Erythroblast (primary cell): ENCODE results near the gene SPAAR.
"Not testable (repeated sequence)": the region's sequence is repeated elsewhere in the genome, so short reads cannot be mapped to it uniquely, and the experiment has no call there.

Experiments used
- DNase-seq, 2 experiments: peaks; one replicate each; lab custom pipeline; 2025; lab: John Stamatoyannopoulos, UW
- GATA1 ChIP-seq: IDR thresholded peaks from 2 replicates; pipeline ENCODE4 v1.6.1; 2011; ENCODE audit warnings: low read depth, mild to moderate bottlenecking, control low read depth, low read length, moderate library complexity
- POLR2A ChIP-seq: IDR thresholded peaks from 2 replicates; pipeline ENCODE4 v1.6.1; 2011; ENCODE audit warnings: mild to moderate bottlenecking, low read length

Gene SPAAR

GRCh38 chr9:35882996-35883395, 26.3 kb upstream of the SPAAR start:
- TF ChIP-seq GATA1 (no peak), POLR2A (no peak)
- no peak for DNase-seq

GRCh38 chr9:35884908-35885307, 24.4 kb upstream of the SPAAR start:
- DNase-seq: not testable (repeated sequence)

- TF ChIP-seq POLR2A (no peak), GATA1 (no peak)
Observed at GRCh38 chr9:35891646-35892045, 17.6 kb upstream of the SPAAR start.

GRCh38 chr9:35892051-35892450, 17.2 kb upstream of the SPAAR start:
- DNase-seq: no peak
- no peak for TF ChIP-seq GATA1
- TF ChIP-seq POLR2A: no peak

More at GRCh38 chr9:35891646-35892045, 17.6 kb upstream of the SPAAR start:
- no peak for DNase-seq

- TF ChIP-seq GATA1: no peak
- no peak for TF ChIP-seq POLR2A
- no peak for DNase-seq
Observed at GRCh38 chr9:35896570-35896969, 12.7 kb upstream of the SPAAR start.

- DNase-seq: not testable (repeated sequence)
Observed at GRCh38 chr9:35897376-35898099, 11.8 kb upstream of the SPAAR start.

GRCh38 chr9:35898337-35898736, 11.0 kb upstream of the SPAAR start:
- no peak for DNase-seq
- no peak for TF ChIP-seq POLR2A
- no peak for TF ChIP-seq GATA1

GRCh38 chr9:35899021-35899420, 10.3 kb upstream of the SPAAR start:
- no peak for TF ChIP-seq GATA1
- no peak for TF ChIP-seq POLR2A
- DNase-seq: no peak

GRCh38 chr9:35903049-35903448, 6.2 kb upstream of the SPAAR start:
- peak; percentile 57 to 74 for DNase-seq
- no peak for TF ChIP-seq GATA1
- TF ChIP-seq POLR2A: no peak

- TF ChIP-seq GATA1: no peak
- DNase-seq: no peak
Observed at GRCh38 chr9:35904338-35904737, 5.0 kb upstream of the SPAAR start.

GRCh38 chr9:35905051-35905781, 4.1 kb upstream of the SPAAR start:
- no peak for TF ChIP-seq GATA1
- no peak for TF ChIP-seq POLR2A
- no peak for DNase-seq

GRCh38 chr9:35905912-35906679, 3.2 kb upstream of the SPAAR start, which contains the start of gene HRCT1:
Gene HRCT1 (plus strand): TSS chr9:35906202. CDS start chr9:35906288, 86 bp downstream.
- peak in 1 of 2 experiments; percentile 8 for DNase-seq
- TF ChIP-seq POLR2A (no peak), GATA1 (no peak)

GRCh38 chr9:35906923-35907699, 2.2 kb upstream of the SPAAR start:
- DNase-seq: no peak
- TF ChIP-seq POLR2A (no peak), GATA1 (no peak)
